ENCODE measurements around the gene LEPROT. TPM values are rescaled to one million over a fixed set of nuclear protein-coding genes. Genes with fewer than 3 reads are reported as not detected.

Gene LEPROT
- total RNA-seq, 1 donor from 2014 or later = 158 TPM

DNA sequence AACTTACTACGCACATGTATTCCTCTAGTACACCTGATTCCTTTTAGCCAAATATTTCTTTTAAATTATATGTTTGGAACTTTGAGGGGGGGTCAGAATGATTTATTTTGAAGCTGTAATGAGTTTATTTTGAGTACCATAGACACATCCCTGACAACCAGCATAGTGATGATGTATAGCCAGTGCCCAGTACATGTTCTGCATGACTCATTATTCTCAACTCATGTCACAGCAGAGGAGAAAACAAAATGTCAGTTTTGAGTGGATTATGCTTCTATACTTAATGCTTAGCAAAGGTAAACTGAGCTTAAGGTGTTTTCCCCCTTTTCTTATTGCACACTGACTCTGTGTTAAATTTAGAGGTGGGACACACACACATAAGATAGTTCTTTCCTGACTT, 22.4 kb upstream of the LEPROT start:
- Mint-ChIP-seq H3K36me3 (ENCODE audit: unreplicated experiment) (peaks cover 65% of the 10 kb centered on the region), H3K27ac (ENCODE audit: unreplicated experiment) (peak overlapping the region; percentile 2), H3K4me3 (ENCODE audit: unreplicated experiment) (no peak overlapping the region), H3K27me3 (ENCODE audit: unreplicated experiment) (no peaks in the 10 kb centered on the region), H3K9me3 (ENCODE audit: unreplicated experiment) (no peaks in the 10 kb centered on the region), H3K4me1 (ENCODE audit: unreplicated experiment) (peaks cover 8% of the 10 kb centered on the region)
- no peak for DNase-seq (ENCODE audit: extremely low spot score, unreplicated experiment)
- TF ChIP-seq, protein P1, sequence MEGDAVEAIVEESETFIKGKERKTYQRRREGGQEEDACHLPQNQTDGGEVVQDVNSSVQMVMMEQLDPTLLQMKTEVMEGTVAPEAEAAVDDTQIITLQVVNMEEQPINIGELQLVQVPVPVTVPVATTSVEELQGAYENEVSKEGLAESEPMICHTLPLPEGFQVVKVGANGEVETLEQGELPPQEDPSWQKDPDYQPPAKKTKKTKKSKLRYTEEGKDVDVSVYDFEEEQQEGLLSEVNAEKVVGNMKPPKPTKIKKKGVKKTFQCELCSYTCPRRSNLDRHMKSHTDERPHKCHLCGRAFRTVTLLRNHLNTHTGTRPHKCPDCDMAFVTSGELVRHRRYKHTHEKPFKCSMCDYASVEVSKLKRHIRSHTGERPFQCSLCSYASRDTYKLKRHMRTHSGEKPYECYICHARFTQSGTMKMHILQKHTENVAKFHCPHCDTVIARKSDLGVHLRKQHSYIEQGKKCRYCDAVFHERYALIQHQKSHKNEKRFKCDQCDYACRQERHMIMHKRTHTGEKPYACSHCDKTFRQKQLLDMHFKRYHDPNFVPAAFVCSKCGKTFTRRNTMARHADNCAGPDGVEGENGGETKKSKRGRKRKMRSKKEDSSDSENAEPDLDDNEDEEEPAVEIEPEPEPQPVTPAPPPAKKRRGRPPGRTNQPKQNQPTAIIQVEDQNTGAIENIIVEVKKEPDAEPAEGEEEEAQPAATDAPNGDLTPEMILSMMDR (IDR thresholded peaks at IDR 0.05) = no peak

DNA sequence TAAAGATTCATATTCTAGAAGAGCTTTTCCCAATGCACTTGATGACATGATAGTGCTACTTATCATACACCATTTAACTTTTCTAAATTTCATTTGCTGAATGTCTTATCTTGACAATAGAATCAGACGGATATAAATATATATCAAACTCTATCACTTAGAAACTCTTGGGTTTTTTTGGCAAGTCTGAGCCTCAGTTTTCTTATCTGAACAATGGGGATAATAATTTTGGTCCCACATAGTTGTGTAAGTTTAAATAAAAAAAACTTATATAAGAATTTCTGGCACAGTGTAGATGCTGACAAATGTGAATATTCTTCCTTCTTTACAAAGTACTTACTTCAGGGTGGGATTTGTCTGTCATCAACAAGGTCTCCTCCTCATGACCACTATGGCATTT, 21.5 kb upstream of the LEPROT start:
- DNase-seq (ENCODE audit: extremely low spot score, unreplicated experiment) = no peak
- Mint-ChIP-seq H3K27me3 (ENCODE audit: unreplicated experiment) (no peaks in the 10 kb centered on the region), H3K4me1 (ENCODE audit: unreplicated experiment) (peaks cover 2% of the 10 kb centered on the region), H3K27ac (ENCODE audit: unreplicated experiment) (no peak overlapping the region), H3K9me3 (ENCODE audit: unreplicated experiment) (no peaks in the 10 kb centered on the region), H3K4me3 (ENCODE audit: unreplicated experiment) (no peak overlapping the region), H3K36me3 (ENCODE audit: unreplicated experiment) (peaks cover 64% of the 10 kb centered on the region)
- TF ChIP-seq, protein P1 (IDR thresholded peaks at IDR 0.05) = no peak

DNA sequence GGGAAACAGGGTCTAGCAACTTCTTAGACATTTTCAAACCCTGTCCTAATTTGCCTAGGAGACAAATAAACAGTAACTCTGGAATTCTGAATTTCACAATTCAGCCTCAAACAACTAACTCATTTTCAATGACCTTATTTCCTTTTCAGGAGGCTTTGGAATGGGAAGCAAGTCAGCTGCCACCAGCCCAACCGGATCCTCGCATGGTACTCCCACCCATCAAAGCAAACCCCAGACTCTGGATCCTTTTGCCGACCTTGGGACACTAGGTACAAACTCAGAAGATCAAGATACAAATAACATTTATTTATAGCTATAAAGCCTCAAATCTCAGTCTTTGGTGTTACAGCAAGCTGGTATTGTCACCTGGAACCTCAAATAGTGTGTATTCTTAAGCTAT, 18.9 kb upstream of the LEPROT start:
- Mint-ChIP-seq H3K9me3 (ENCODE audit: unreplicated experiment) (no peaks in the 10 kb centered on the region), H3K27me3 (ENCODE audit: unreplicated experiment) (no peaks in the 10 kb centered on the region), H3K4me3 (ENCODE audit: unreplicated experiment) (no peak overlapping the region), H3K4me1 (ENCODE audit: unreplicated experiment) (no peaks in the 10 kb centered on the region), H3K27ac (ENCODE audit: unreplicated experiment) (peak overlapping the region; percentile 32), H3K36me3 (ENCODE audit: unreplicated experiment) (peaks cover 60% of the 10 kb centered on the region)
- TF ChIP-seq, protein P1 (IDR thresholded peaks at IDR 0.05) = no peak
- no peak for DNase-seq (ENCODE audit: extremely low spot score, unreplicated experiment)

DNA sequence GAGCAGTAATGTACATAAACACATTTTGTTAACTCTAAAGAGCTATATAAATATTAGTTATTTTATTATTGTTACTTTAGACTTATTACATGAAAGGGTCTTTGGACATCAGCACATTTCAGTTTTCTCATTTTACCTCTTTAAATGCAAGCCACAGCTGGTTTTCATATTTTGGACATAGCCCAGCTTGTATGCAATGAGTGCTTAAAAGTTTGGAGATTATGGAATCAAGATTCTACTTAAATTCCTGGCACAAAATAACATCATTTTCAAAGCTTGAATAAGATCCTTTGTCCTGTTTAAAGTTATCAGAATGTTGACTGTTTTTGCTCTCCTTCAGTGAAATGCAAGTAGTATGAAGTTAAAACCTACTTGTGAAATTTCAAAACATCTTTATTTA, 15.5 kb upstream of the LEPROT start:
- Mint-ChIP-seq H3K27me3 (ENCODE audit: unreplicated experiment) (no peaks in the 10 kb centered on the region), H3K27ac (ENCODE audit: unreplicated experiment) (no peak overlapping the region), H3K4me3 (ENCODE audit: unreplicated experiment) (no peak overlapping the region), H3K4me1 (ENCODE audit: unreplicated experiment) (peaks cover 12% of the 10 kb centered on the region), H3K36me3 (ENCODE audit: unreplicated experiment) (peaks cover 67% of the 10 kb centered on the region), H3K9me3 (ENCODE audit: unreplicated experiment) (no peaks in the 10 kb centered on the region)
- no peak for DNase-seq (ENCODE audit: extremely low spot score, unreplicated experiment)
- TF ChIP-seq, protein P1 (IDR thresholded peaks at IDR 0.05) = no peak

DNA sequence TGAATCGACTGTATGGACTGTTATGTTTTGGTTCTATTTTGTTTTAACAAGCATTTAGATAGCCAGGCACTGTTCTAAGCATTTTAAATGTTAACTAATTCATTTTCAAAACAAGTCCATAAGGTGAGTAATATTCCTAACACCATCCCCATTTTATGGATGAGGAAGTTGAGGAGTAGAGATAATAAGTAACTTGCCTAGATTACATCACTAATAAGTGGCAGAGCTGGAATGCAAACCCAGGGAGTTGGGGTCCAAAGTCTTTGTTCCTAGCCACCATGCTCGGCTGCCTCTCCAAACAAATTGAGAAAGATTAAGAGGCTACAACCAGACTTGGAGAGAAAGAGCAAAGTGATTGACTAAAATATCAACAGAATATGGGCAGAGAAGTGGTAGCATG, 12.6 kb upstream of the LEPROT start:
- peaks cover 67% of the 10 kb centered on the region for H3K36me3 Mint-ChIP-seq (ENCODE audit: unreplicated experiment)
- no peaks in the 10 kb centered on the region for H3K27me3 Mint-ChIP-seq (ENCODE audit: unreplicated experiment)
- DNase-seq (ENCODE audit: extremely low spot score, unreplicated experiment) = no peak
- H3K27ac Mint-ChIP-seq (ENCODE audit: unreplicated experiment) = no peak overlapping the region
- H3K9me3 Mint-ChIP-seq (ENCODE audit: unreplicated experiment) = no peaks in the 10 kb centered on the region
- TF ChIP-seq, protein P1 (IDR thresholded peaks at IDR 0.05) = no peak
- H3K4me1 Mint-ChIP-seq (ENCODE audit: unreplicated experiment) = peaks cover 12% of the 10 kb centered on the region
- no peak overlapping the region for H3K4me3 Mint-ChIP-seq (ENCODE audit: unreplicated experiment)

All from osteocyte (in vitro differentiated cells).